ENCODE results near the gene OR2Z1.
"Not testable (repeated sequence)": the region's sequence is repeated elsewhere in the genome, so short reads cannot be mapped to it uniquely, and the experiment has no call there.

The OR2Z1 gene

GRCh38 chr19:8703223-8703622, 18.2 kb upstream of the OR2Z1 start:
- H3K4me3 ChIP-seq (ENCODE audit: low read depth, low read length) = no peak overlapping the region
- no peak for TF ChIP-seq CTCF (IDR thresholded peaks at IDR 0.05; ENCODE audit: low read depth, low read length)

- not testable (repeated sequence) for H3K4me3 ChIP-seq (ENCODE audit: low read depth, low read length)
These were observed 16.1 kb upstream of the OR2Z1 start for GRCh38 chr19:8705304-8705703.

- no peak for TF ChIP-seq CTCF (IDR thresholded peaks at IDR 0.05; ENCODE audit: low read depth, low read length)
These were observed 15.7 kb upstream of the OR2Z1 start for GRCh38 chr19:8705742-8706141.

GRCh38 chr19:8710337-8710736, 11.1 kb upstream of the OR2Z1 start:
- not testable (repeated sequence) for H3K4me3 ChIP-seq (ENCODE audit: low read depth, low read length)

More at GRCh38 chr19:8705742-8706141, 15.7 kb upstream of the OR2Z1 start:
- H3K4me3 ChIP-seq (ENCODE audit: low read depth, low read length) = no peak overlapping the region

GRCh38 chr19:8722032-8722431, 598 bp downstream of the OR2Z1 start:
- H3K4me3 ChIP-seq (ENCODE audit: low read depth, low read length) = no peak overlapping the region
- TF ChIP-seq CTCF (IDR thresholded peaks at IDR 0.05; ENCODE audit: low read depth, low read length) = no peak

- no peak overlapping the region for H3K4me3 ChIP-seq (ENCODE audit: low read depth, low read length)
- no peak for TF ChIP-seq CTCF (IDR thresholded peaks at IDR 0.05; ENCODE audit: low read depth, low read length)
These were observed 2.8 kb downstream of the OR2Z1 start for GRCh38 chr19:8724276-8724675.

- TF ChIP-seq CTCF (IDR thresholded peaks at IDR 0.05; ENCODE audit: low read depth, low read length) = no peak
- H3K4me3 ChIP-seq (ENCODE audit: low read depth, low read length) = no peak overlapping the region
These were observed 10.2 kb downstream of the OR2Z1 start for GRCh38 chr19:8731428-8732169.

GRCh38 chr19:8738377-8738776, 16.9 kb downstream of the OR2Z1 start:
- TF ChIP-seq CTCF (IDR thresholded peaks at IDR 0.05; ENCODE audit: low read depth, low read length) = no peak
- no peak overlapping the region for H3K4me3 ChIP-seq (ENCODE audit: low read depth, low read length)

- H3K4me3 ChIP-seq (ENCODE audit: low read depth, low read length) = not testable (repeated sequence)
These were observed 18.0 kb downstream of the OR2Z1 start for GRCh38 chr19:8739291-8740065.

GRCh38 chr19:8767257-8767656, 45.8 kb downstream of the OR2Z1 start:
- H3K4me3 ChIP-seq (ENCODE audit: low read depth, low read length) = not testable (repeated sequence)

GRCh38 chr19:8769265-8769664, 47.8 kb downstream of the OR2Z1 start:
- H3K4me3 ChIP-seq (ENCODE audit: low read depth, low read length) = not testable (repeated sequence)

- H3K4me3 ChIP-seq (ENCODE audit: low read depth, low read length) = not testable (repeated sequence)
These were observed 52.2 kb downstream of the OR2Z1 start for GRCh38 chr19:8773587-8773986.
